ENCODE results near the gene FBXO24.
A peak's percentile ranks its signal among the peaks of the same experiment; 100 is the strongest.

The FBXO24 gene

GRCh38 chr7:100572281-100572948, 13.7 kb upstream of the FBXO24 start:
- TF ChIP-seq, protein P1, sequence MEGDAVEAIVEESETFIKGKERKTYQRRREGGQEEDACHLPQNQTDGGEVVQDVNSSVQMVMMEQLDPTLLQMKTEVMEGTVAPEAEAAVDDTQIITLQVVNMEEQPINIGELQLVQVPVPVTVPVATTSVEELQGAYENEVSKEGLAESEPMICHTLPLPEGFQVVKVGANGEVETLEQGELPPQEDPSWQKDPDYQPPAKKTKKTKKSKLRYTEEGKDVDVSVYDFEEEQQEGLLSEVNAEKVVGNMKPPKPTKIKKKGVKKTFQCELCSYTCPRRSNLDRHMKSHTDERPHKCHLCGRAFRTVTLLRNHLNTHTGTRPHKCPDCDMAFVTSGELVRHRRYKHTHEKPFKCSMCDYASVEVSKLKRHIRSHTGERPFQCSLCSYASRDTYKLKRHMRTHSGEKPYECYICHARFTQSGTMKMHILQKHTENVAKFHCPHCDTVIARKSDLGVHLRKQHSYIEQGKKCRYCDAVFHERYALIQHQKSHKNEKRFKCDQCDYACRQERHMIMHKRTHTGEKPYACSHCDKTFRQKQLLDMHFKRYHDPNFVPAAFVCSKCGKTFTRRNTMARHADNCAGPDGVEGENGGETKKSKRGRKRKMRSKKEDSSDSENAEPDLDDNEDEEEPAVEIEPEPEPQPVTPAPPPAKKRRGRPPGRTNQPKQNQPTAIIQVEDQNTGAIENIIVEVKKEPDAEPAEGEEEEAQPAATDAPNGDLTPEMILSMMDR (IDR thresholded peaks at IDR 0.05; ENCODE audit: poor library complexity, severe bottlenecking): no peak
- H3K27ac ChIP-seq (ENCODE audit: poor library complexity, severe bottlenecking): no peak overlapping the region
- ATAC-seq (ENCODE audit: low read depth) (no peak), DNase-seq (ENCODE audit: low spot score) (no peak)
- H3K9me3 ChIP-seq (ENCODE audit: severe bottlenecking): no peaks in the 10 kb centered on the region
- H3K27me3 ChIP-seq (ENCODE audit: insufficient read depth, poor library complexity, severe bottlenecking): peaks cover 4% of the 10 kb centered on the region
- H3K4me1 ChIP-seq (ENCODE audit: insufficient read depth, poor library complexity, severe bottlenecking): peaks cover 4% of the 10 kb centered on the region
- H3K36me3 ChIP-seq (ENCODE audit: low read depth): peaks cover 33% of the 10 kb centered on the region
- H3K4me3 ChIP-seq (ENCODE audit: severe bottlenecking): no peak overlapping the region

DNA sequence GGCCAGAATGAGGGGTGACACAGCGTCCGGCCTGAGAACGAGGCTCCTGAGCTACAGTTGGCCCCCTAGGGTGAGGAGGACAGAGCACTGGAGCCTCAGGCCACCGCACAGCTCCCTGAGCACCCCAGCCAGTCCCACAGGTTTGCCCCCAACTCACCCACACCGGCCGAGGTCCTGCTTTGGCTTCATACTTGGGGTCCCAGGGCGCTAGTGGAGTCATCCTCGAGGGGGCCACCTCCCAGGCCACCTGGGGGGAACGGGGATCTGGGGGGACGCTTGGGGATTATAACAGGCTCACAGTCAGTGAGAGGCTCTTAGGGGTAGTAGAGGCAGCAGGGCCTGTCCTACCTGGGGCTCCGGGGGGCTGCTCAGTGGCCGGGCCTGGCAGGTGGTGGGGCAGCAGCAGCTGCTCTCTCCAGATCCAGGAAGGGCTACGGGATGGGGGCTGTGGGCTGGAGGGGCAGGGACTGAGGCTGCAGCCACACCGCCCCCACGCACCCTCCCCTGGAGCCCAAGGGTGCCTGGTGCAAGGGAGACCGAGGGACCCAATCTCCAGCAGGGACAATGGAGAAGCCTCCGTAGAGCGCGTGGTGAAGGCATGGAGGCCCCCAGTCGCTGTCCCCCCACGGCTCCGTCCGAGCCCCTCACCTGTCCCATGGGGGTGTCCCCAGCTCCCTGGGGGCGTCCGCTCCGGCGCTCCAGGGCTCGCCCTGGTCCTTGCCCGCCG, 13.0 kb upstream of the FBXO24 start:
- peaks cover 40% of the 10 kb centered on the region for H3K36me3 ChIP-seq (ENCODE audit: low read depth)
- no peak for ATAC-seq (ENCODE audit: low read depth)
- no peaks in the 10 kb centered on the region for H3K9me3 ChIP-seq (ENCODE audit: severe bottlenecking)
- TF ChIP-seq, protein P1 (IDR thresholded peaks at IDR 0.05; ENCODE audit: poor library complexity, severe bottlenecking): no peak
- H3K4me3 ChIP-seq (ENCODE audit: severe bottlenecking): no peak overlapping the region
- DNase-seq (ENCODE audit: low spot score): no peak
- H3K27me3 ChIP-seq (ENCODE audit: insufficient read depth, poor library complexity, severe bottlenecking): peaks cover 4% of the 10 kb centered on the region
- H3K27ac ChIP-seq (ENCODE audit: poor library complexity, severe bottlenecking): no peak overlapping the region
- H3K4me1 ChIP-seq (ENCODE audit: insufficient read depth, poor library complexity, severe bottlenecking): peaks cover 4% of the 10 kb centered on the region

DNA sequence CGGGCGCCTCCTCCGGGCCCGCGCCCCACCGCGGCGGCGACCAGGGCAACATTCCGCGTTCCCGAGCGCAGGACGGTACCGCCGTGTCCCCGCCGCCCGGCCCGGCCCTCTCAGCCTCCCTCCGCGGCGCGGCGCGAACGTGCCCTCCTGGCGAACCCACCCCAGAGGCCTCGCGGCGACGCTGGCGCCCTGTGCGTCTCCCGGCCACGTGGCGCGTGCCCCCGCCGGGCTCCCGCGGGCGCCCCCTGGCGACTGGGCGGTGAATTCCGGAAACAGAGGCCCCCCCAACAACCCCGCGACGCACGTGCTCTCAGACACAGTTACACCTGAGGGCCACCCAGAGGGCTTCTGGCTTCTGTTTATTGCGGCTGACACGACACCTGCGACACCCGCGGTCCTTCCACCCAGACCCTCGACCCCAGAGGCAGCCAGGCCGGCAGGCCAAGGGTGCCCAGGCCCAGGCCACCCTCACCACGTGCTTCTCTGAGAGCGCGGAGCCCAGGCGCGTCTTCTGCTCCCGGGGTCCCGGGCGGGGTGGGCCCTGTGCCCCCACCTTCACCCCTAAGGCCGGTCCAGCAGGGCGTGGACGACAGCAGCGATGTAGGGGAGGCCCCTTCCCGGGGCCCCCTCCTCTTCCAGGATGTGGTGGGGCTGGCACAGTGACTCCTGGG, 12.3 kb upstream of the FBXO24 start, which contains the start of gene SAP25:
Gene SAP25, minus strand, starts transcription at position 210 of the 671 bp plus-strand sequence. Its CDS starts 158 bp downstream, at position 52.
- no peak for DNase-seq (ENCODE audit: low spot score)
- Histone ChIP-seq H3K36me3 (ENCODE audit: low read depth) (peaks cover 45% of the 10 kb centered on the region), H3K9me3 (ENCODE audit: severe bottlenecking) (no peaks in the 10 kb centered on the region), H3K4me3 (ENCODE audit: severe bottlenecking) (no peak within 1 kb of the TSS), H3K27ac (ENCODE audit: poor library complexity, severe bottlenecking) (no peak within 1 kb of the TSS), H3K4me1 (ENCODE audit: insufficient read depth, poor library complexity, severe bottlenecking) (peaks cover 4% of the 10 kb centered on the region), H3K27me3 (ENCODE audit: insufficient read depth, poor library complexity, severe bottlenecking) (peaks cover 4% of the 10 kb centered on the region)
- ATAC-seq (ENCODE audit: low read depth): no peak
- TF ChIP-seq, protein P1 (IDR thresholded peaks at IDR 0.05; ENCODE audit: poor library complexity, severe bottlenecking): peak; percentile 57

DNA sequence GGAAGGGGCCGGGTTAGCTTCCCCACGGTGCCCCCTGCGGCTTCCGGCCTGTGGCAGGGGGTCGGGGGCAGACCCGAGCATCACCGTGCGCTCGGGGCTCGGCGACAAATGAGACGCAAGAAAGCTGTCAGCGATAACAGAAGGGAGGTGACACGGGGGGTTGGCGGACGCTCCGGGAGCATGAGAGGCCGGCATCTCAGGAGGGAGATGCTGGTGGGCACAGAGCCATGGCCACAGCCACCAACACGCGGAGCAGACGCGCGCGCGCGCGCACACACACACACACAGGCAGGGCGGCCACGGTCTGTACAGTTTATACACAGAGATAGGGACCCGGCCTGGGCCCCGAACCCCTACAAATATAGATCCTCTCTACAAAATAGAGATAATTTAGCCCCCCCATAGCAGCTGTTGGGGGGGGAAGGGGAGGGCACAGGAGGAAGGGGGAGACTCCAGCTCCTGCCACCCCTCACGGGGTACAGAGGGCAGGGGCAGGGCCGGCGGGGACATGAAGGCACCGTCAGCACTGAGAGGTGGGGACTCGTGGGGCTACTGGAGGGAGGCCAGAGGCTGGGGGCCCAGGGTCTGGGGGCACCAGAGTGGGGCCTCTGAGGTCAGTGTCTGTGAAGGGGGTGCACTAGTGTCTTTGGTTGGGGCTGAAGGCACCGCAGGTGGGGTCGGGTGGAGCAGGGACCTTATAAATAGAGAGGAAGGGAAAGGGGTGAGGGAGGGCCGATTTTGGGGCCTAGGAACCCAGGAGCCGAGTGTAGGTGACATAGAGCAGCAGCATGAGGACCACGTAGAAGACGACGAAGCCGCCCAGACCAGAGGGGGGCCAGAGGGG, 11.5 kb upstream of the FBXO24 start:
- H3K4me1 ChIP-seq (ENCODE audit: insufficient read depth, poor library complexity, severe bottlenecking): peaks cover 4% of the 10 kb centered on the region
- TF ChIP-seq, protein P1 (IDR thresholded peaks at IDR 0.05; ENCODE audit: poor library complexity, severe bottlenecking): no peak
- no peak overlapping the region for H3K4me3 ChIP-seq (ENCODE audit: severe bottlenecking)
- peaks cover 4% of the 10 kb centered on the region for H3K27me3 ChIP-seq (ENCODE audit: insufficient read depth, poor library complexity, severe bottlenecking)
- ATAC-seq (ENCODE audit: low read depth) (no peak), DNase-seq (ENCODE audit: low spot score) (no peak)
- H3K27ac ChIP-seq (ENCODE audit: poor library complexity, severe bottlenecking): no peak overlapping the region
- peaks cover 51% of the 10 kb centered on the region for H3K36me3 ChIP-seq (ENCODE audit: low read depth)
- no peaks in the 10 kb centered on the region for H3K9me3 ChIP-seq (ENCODE audit: severe bottlenecking)
